HG03439 (cell line): ENCODE measurements around the gene ZNF708.
"Not testable (repeated sequence)": the region's sequence is repeated elsewhere in the genome, so short reads cannot be mapped to it uniquely, and the experiment has no call there.

Experiments
- ATAC-seq: cut with Tn5 transposase; IDR thresholded peaks from one replicate; pipeline ENCODE4 v1.9.1; 2021; ENCODE audit warnings: mild to moderate bottlenecking, moderate library complexity; ENCODE audit not compliant: unreplicated experiment

The ZNF708 gene

GRCh38 chr19:21328885-21329605, at the start of gene ZNF708:
Gene ZNF708 (minus strand): TSS chr19:21329410. CDS start chr19:21329212, 198 bp downstream.
- peak; percentile 99 for ATAC-seq

- no peak for ATAC-seq
Measured at GRCh38 chr19:21362291-21362690, 33.1 kb upstream of the ZNF708 start.

- peak; percentile 93 for ATAC-seq
Measured at GRCh38 chr19:21358768-21359451, 29.7 kb upstream of the ZNF708 start, which contains the start of gene ZNF738. Gene ZNF738 (plus strand): TSS chr19:21359000. CDS start chr19:21359141, 141 bp downstream.

- ATAC-seq, result no peak
Measured at GRCh38 chr19:21352830-21353229, 23.6 kb upstream of the ZNF708 start.

- not testable (repeated sequence) for ATAC-seq
Measured at GRCh38 chr19:21344841-21345240, 15.6 kb upstream of the ZNF708 start.

- no peak for ATAC-seq
Measured at GRCh38 chr19:21335721-21336120, 6.5 kb upstream of the ZNF708 start.

- no peak for ATAC-seq
Measured at GRCh38 chr19:21328406-21328805, 804 bp downstream of the ZNF708 start.

- no peak for ATAC-seq
Measured at GRCh38 chr19:21326169-21326568, 3.0 kb downstream of the ZNF708 start.

GRCh38 chr19:21323000-21323399, 6.2 kb downstream of the ZNF708 start:
- no peak for ATAC-seq

GRCh38 chr19:21322528-21322927, 6.7 kb downstream of the ZNF708 start:
- no peak for ATAC-seq

- no peak for ATAC-seq
Measured at GRCh38 chr19:21321996-21322395, 7.2 kb downstream of the ZNF708 start.

GRCh38 chr19:21321134-21321533, 8.1 kb downstream of the ZNF708 start:
- ATAC-seq, result no peak

GRCh38 chr19:21317821-21318220, 11.4 kb downstream of the ZNF708 start:
- no peak for ATAC-seq

- ATAC-seq, result no peak
Measured at GRCh38 chr19:21314676-21315075, 14.5 kb downstream of the ZNF708 start.

GRCh38 chr19:21312807-21313206, 16.4 kb downstream of the ZNF708 start:
- not testable (repeated sequence) for ATAC-seq

GRCh38 chr19:21308773-21309172, 20.4 kb downstream of the ZNF708 start:
- ATAC-seq, result no peak

GRCh38 chr19:21306881-21307479, 22.2 kb downstream of the ZNF708 start:
- ATAC-seq, result not testable (repeated sequence)

- not testable (repeated sequence) for ATAC-seq
Measured at GRCh38 chr19:21293768-21294167, 35.4 kb downstream of the ZNF708 start.

- ATAC-seq, result no peak
Measured at GRCh38 chr19:21269813-21270212, 59.4 kb downstream of the ZNF708 start.

- ATAC-seq, result no peak
Measured at GRCh38 chr19:21264891-21265290, 64.3 kb downstream of the ZNF708 start.

- ATAC-seq, result no peak
Measured at GRCh38 chr19:21264416-21264815, 64.8 kb downstream of the ZNF708 start.
